Erythroblast (primary cell): ENCODE data around the gene LZIC.

ENCODE experiments used
- DNase-seq, 2 experiments: peaks; one replicate each; lab custom pipeline; 2025; lab: John Stamatoyannopoulos, UW
- GATA1 ChIP-seq: IDR thresholded peaks from 2 replicates; pipeline ENCODE4 v1.6.1; 2011; ENCODE audit warnings: low read depth, mild to moderate bottlenecking, control low read depth, low read length, moderate library complexity
- POLR2A ChIP-seq: IDR thresholded peaks from 2 replicates; pipeline ENCODE4 v1.6.1; 2011; ENCODE audit warnings: mild to moderate bottlenecking, low read length

The LZIC gene

DNA sequence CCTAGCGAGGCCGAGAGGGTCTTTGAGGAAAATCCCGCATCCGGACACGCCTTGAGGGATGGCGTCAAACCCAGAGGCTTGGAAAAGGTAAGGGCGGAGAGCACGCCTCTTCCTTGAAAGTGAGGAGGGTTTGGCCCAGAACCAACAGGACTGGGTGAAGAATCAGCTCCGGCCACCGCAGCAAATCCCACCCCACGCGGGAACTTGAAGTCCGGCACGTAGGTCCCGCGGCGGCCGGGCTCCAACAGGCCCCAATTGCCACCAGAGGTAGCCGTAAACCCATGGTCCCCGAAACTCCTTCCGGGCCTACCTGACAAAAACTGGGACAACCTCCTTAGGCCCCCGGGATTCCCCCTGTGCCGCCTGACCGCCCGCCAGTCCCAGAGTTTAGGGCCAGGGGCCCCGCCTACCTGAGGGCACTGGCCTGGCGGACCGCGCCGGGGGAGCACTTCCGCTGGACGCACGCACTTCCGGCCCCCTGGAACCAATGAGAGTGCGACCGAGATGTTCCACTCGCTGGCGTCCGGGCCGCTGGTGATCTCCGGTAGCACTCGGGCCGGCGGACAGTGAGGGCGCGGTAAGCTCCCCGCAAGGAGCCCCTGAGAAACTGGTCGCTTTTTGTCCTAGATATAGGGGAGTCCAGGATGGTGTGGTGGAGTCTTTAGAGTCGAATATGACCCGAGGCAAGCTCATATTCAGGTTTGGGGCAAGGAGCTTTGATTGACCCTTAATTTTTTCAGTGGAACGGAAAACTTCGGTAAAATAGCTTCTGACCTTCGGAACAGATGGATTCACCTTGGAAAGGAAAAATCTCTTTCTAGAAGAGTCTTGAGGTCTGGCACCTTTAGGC is at the start of gene LZIC, which contains the start of gene NMNAT1:
Gene LZIC, minus strand, starts transcription at position 453 of the 850 bp plus-strand sequence. CDS start 6,772 bp downstream, outside the sequence.
Gene NMNAT1, plus strand, starts transcription at position 537 of the 850 bp plus-strand sequence. CDS start 28,599 bp downstream, outside the sequence.
- no peak for TF ChIP-seq GATA1
- peak; percentile 87 for TF ChIP-seq POLR2A
- peak; percentile 96 to 97 for DNase-seq

DNA sequence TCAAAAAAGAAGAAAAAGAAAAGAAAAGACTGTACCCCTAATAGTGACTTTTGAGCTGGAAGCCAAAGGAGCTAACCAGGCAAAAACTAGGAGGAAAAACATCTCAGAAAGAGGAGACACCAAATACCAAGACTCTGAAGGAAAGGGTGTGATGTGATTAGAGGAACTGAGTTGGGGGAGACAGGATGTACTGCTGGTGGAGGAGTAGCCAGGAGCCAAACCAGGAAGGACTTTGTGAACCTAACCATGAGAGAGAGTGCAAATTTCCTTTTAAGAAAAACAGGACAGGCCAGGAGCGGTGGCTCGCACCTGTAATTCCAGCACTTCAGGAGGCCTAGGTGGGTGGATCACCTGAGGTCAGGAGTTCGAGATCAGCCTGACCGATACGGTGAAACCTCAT is 49.7 kb upstream of the LZIC start:
- DNase-seq = no peak
- TF ChIP-seq GATA1 (no peak), POLR2A (no peak)

DNA sequence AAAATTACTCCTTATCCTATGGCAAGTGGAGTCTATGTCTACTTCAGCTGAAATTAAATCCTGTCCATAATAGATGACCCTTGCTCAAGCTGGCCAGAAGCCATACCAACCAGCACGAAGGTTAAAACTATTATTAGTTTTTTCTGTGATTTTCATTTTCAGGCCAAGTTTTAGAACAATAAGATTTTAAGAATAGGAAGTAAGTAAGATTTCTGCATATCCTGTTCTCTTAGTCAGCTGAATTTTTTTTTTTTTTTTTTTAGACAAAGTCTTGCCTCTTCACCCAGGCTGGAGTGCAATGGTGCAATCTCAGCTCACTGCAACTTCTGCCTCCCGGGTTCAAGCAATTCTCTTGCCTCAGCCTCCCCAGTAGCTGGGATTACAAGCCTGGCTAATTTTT is 47.8 kb upstream of the LZIC start:
- DNase-seq = no peak

DNA sequence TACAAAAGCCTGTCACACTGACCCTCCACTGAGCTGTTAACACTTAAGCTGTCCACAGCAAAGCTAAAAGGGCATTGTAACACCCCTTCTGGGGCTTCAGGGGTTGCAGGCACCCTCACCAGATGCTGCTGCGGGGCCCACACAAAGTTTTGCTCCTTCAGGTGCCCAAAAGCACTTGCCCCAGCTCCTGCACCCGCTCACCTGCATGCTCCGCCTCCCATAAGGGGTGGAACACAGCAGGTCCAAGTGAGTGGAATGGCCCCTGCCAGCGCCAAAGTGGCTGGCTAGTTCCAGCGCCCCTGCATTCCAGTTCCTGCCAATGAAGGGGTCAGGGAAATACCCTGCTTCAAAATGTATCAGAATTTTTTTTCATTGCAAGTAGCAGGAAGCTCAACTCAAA is 46.6 kb upstream of the LZIC start:
- TF ChIP-seq POLR2A (no peak), GATA1 (no peak)
- DNase-seq = no peak

More for the DNA sequence above, 47.8 kb upstream of the LZIC start:
- TF ChIP-seq POLR2A (no peak), GATA1 (no peak)

DNA sequence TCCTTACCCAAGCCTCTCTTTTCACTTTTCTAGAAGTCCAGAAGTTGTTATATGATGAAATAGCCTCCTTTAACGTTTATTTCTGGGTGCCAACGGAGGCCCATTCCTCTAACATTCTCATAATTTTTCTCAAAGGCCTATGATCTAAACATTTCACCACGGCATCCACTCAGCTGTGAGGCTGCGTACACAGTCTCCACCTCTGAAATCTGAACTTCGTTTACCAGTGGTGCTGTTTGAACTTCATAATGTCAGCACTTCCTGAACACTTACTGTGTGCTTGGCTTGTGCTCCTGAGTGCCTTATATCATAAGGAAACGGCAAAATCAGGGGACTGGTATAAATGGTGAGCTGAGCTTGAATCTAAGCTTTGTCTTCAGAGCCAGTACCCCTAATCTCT is 41.8 kb upstream of the LZIC start:
- no peak for DNase-seq
- TF ChIP-seq POLR2A = no peak
- TF ChIP-seq GATA1 = no peak

DNA sequence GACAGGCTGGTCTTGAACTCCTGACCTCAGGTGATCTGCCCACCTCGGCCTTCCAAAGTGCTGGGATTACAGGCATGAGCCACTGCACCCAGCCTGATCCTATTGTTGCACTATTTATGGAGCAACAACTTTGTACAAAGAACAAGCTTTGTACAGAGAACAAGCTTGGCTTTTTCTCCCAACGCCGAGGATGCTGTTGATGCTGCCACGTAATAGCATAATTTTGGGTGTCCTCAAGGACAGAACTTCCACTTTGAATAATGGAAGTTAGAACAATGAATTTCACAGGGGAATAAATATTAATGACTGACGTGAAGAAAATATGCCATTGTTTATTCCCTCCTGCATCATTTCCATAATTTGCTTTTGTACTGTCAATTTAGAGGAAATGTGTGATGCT is 41.1 kb upstream of the LZIC start:
- no peak for DNase-seq
- no peak for TF ChIP-seq POLR2A
- TF ChIP-seq GATA1 = no peak

DNA sequence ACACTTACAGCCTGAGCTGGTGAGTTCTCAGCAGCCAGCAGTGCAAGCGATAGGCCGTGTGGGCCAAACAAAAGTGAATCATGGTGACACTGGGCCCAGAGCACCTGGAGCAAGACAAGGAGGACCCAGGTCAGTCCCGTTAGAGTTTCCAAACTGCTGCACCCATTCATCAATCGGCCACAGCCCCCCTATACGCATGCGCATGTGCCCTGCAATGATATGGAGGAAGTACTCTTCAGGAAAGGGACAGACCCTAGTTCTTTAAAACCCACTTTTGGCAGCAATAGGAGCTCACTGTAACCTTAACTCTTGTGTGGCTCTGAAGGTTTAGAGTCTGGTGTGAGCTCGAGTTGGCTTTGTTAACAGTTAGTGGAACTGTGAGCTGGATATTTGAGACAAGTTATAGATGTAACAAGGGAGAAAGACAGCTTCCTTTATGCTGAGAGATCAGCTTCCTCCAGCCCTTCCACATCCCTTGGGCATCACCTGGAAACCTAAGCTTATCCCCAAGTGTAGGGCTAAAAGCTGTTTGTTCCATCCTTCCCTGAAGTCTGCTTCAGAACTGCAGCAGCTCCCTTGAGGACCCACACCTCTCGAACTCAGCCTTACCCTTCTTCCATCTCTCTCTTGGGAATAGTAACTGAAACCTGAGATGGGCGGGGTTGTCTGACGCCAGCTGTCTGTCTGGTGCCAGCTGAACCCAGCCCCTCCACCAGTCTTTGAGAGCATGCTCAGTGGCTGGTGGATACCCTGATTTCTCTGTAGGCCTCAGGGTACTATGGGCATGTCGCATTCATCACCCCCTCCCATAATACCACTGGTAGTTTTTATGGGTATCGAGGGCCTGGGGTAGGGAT is 17.7 kb upstream of the LZIC start:
- TF ChIP-seq POLR2A (no peak), GATA1 (no peak)
- DNase-seq = no peak

DNA sequence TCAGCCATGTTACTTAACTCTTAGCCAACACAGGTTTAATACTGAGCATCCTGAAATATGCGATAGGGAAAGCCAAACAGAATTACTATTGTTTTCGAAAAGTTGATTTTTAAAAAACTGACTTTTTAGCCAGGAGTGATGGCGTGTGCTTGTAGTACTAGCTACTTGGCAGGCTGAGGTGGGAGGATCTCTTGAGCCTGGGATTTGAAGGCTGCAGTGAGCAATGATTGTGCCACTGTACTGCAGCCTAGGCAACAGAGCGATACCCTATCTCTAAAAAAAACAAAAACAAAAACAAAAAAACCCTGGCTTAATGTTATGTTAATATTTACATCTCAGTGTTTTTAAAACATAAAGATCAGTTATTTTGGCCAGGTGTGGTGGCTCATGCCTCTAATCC is 16.8 kb upstream of the LZIC start:
- TF ChIP-seq GATA1 = no peak
- no peak for TF ChIP-seq POLR2A
- DNase-seq = no peak

DNA sequence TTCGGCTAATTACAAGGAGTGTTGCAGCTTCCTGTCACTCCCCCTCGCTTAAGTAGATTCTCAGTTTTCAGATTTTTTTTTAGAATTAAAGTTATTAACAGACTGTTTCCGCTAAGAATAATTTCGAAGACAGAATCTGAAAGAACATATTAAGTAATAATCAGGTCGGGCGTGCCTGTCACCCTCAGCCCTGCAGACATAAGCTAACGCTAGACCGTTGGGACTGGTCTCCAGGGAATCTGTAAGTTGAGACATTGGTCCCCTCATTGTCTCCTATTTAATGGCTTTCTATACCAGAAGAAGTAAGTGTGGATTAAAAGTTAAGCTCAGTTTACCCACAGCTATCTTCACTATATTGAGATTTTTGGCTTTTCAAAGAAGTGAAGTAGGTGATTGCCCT is 14.5 kb upstream of the LZIC start:
- DNase-seq = no peak

DNA sequence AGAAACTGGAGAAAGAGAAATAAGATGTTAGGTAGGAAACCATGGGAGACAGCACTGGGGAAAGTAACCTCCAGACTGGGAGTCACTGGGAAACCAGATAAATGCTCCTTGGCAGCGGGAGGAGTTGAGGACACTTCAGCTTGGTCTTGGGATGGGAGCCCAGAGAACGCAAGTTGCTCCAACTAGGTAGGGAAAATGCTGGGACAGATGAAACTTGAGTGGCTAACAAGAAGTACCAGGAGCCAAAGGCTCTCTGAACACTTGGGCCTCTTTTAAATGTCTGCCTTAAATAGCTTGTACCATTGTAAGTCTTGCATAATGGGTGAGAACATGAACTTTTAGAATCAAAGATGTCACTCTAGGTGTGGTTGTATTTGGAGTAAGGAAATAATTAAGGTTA is 3.1 kb upstream of the LZIC start:
- TF ChIP-seq GATA1 = no peak
- no peak for TF ChIP-seq POLR2A

More for the DNA sequence above, 14.5 kb upstream of the LZIC start:
- no peak for TF ChIP-seq GATA1
- TF ChIP-seq POLR2A = no peak

DNA sequence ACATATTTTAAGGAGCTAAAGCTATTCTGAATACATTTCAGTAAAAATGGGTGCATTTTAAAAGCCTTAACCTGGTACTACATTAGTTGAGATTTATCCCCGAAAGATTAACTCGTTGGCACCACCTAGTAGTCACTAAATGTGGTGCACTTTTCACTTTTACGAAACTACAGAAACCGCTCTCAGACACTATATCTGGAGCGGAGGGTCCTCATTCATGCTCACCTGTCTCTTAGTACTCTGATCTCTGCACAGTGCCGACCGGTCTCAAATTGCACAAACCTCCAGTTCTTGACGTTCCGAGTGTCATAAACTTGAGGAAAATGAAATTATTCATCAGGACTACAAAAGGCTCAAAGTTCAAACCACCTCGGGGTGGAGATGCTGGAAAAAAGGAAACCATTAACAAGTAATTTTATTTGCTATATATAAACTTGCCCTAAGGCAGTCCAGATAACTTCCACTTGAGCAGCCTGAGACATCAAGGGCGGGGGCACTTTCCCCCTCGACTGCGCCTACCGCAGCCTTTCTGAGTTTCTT is 722 bp downstream of the LZIC start:
- TF ChIP-seq GATA1 (no peak), POLR2A (no peak)
- DNase-seq = peak; percentile 58 to 61

More for the DNA sequence above, 3.1 kb upstream of the LZIC start:
- DNase-seq = no peak

DNA sequence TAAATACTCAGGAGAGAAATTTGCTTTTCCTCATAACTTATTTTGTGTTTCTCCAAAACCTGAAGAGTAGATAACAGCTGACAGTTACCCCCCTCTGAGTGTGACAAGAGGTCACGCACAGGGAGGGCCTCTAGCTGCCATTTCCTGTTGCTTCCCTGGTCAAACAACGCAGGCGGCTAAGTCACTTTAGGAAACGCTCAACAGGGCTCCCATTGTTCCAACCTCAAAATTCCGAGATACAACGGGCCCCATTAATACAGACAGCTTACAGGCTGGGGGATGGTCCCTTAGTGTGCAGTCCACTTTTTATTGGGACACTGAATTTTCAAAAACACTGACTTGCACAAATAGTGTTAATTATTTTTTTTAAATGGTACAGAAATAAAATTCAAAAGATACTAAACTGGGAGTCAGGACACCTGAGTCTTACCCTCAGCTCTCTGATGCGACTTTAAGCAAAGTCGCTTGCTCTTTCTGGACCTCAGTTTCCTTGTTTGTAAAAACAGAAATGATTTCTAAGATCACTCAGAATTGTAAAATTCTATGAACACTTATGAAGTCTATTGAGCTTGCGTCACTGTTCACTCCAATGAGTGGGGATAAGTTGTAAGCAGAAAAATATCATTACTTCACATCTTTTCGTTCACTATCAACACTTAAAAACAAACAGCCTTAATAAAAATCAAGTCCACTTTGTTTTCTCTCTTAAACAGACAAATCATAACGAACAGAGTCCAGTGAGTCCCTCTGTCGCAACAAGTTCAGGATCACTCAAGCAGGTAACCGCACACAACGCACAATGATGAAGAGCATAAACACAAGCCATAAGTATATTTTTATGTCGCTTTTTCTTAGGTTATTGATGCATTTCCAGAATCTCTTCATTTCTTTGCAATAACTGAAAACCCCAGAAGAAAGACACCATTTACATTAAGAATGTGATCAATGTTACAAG is 13.5 kb downstream of the LZIC start:
- TF ChIP-seq POLR2A (no peak), GATA1 (no peak)
- peak in 1 of 2 experiments; percentile 6 for DNase-seq
